Measurements from ENCODE around the gene S100PBP.

DNA sequence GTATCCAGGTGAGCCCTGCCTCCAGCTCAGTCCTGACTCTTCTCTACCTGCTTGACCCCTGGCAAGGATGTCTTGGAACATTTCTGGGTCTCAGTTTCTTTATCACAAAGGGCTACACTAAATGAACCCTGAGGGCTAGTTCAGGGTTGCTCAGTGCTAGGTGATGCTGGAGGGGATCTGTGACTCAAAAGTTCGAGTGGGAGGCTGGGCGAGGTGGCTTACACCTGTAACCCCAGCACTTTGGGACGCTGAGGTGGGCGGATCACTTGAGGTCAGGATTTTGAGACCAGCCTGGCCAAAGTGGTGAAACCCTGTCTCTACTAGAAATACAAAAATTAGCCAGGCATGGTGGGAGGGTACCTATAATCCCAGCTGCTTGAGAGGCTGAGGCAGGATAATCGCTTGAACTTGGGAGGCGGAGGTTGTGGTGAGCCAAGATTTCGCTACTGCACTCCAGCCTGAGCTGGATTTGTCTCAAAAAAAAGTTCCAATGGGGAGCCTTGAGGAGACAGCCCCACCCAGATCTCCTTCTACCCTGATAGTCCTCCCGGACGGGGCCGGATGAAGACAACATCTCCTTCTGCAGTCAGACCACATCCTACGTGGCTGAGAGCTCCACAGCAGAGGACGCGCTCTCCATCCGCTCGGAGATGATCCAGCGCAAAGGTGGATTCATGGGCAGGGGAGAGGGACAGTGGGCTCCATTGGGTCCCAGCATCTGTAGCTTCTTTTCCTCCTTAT lies 49.2 kb upstream of the S100PBP start:
- TF ChIP-seq POLR2A (IDR thresholded peaks at IDR 0.05) = no peak
- TF ChIP-seq, protein P1, sequence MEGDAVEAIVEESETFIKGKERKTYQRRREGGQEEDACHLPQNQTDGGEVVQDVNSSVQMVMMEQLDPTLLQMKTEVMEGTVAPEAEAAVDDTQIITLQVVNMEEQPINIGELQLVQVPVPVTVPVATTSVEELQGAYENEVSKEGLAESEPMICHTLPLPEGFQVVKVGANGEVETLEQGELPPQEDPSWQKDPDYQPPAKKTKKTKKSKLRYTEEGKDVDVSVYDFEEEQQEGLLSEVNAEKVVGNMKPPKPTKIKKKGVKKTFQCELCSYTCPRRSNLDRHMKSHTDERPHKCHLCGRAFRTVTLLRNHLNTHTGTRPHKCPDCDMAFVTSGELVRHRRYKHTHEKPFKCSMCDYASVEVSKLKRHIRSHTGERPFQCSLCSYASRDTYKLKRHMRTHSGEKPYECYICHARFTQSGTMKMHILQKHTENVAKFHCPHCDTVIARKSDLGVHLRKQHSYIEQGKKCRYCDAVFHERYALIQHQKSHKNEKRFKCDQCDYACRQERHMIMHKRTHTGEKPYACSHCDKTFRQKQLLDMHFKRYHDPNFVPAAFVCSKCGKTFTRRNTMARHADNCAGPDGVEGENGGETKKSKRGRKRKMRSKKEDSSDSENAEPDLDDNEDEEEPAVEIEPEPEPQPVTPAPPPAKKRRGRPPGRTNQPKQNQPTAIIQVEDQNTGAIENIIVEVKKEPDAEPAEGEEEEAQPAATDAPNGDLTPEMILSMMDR (IDR thresholded peaks at IDR 0.05) = no peak
